HG03520 (cell line): ENCODE data around the gene GRB10.
"Not testable (repeated sequence)": the region's sequence is repeated elsewhere in the genome, so short reads cannot be mapped to it uniquely, and the experiment has no call there.

Experiments
- ATAC-seq: cut with Tn5 transposase; IDR thresholded peaks from one replicate; pipeline ENCODE4 v1.9.1; 2021; ENCODE audit warnings: mild to moderate bottlenecking, moderate library complexity; ENCODE audit not compliant: unreplicated experiment

GRB10 gene

GRCh38 chr7:50745336-50745735 lies 37.4 kb downstream of the GRB10 start:
- ATAC-seq, result no peak

GRCh38 chr7:50743893-50744292 lies 38.8 kb downstream of the GRB10 start:
- ATAC-seq, result no peak

GRCh38 chr7:50743016-50743415 lies 39.7 kb downstream of the GRB10 start:
- ATAC-seq, result no peak

GRCh38 chr7:50742401-50742800 lies 40.3 kb downstream of the GRB10 start:
- ATAC-seq, result no peak

GRCh38 chr7:50739744-50740435 lies 42.8 kb downstream of the GRB10 start:
- ATAC-seq, result peak; percentile 63

- no peak for ATAC-seq
Observed at GRCh38 chr7:50738932-50739331, 43.8 kb downstream of the GRB10 start.

- not testable (repeated sequence) for ATAC-seq
Observed at GRCh38 chr7:50735836-50736235, 46.9 kb downstream of the GRB10 start.

- ATAC-seq, result no peak
Observed at GRCh38 chr7:50735333-50735732, 47.4 kb downstream of the GRB10 start.

- no peak for ATAC-seq
Observed at GRCh38 chr7:50734246-50734645, 48.5 kb downstream of the GRB10 start.

GRCh38 chr7:50733552-50733951 lies 49.1 kb downstream of the GRB10 start:
- ATAC-seq, result no peak

GRCh38 chr7:50731703-50732582 lies 50.8 kb downstream of the GRB10 start:
- no peak for ATAC-seq

GRCh38 chr7:50730446-50731400 lies 52.0 kb downstream of the GRB10 start:
- no peak for ATAC-seq

GRCh38 chr7:50729962-50730361 lies 52.7 kb downstream of the GRB10 start:
- ATAC-seq, result no peak

- no peak for ATAC-seq
Observed at GRCh38 chr7:50728184-50728583, 54.5 kb downstream of the GRB10 start.

- ATAC-seq, result no peak
Observed at GRCh38 chr7:50727711-50728110, 55.0 kb downstream of the GRB10 start.

- no peak for ATAC-seq
Observed at GRCh38 chr7:50727072-50727471, 55.6 kb downstream of the GRB10 start.

GRCh38 chr7:50725774-50726173 lies 56.9 kb downstream of the GRB10 start:
- no peak for ATAC-seq

GRCh38 chr7:50724526-50725520 lies 57.9 kb downstream of the GRB10 start:
- no peak for ATAC-seq

- ATAC-seq, result no peak
Observed at GRCh38 chr7:50723888-50724287, 58.8 kb downstream of the GRB10 start.

GRCh38 chr7:50723173-50723572 lies 59.5 kb downstream of the GRB10 start:
- no peak for ATAC-seq
